Measurements from ENCODE around the gene NOXA1. TPM values are rescaled to one million over a fixed set of nuclear protein-coding genes. Genes with fewer than 3 reads are reported as not detected.
"Not testable (repeated sequence)": the region's sequence is repeated elsewhere in the genome, so short reads cannot be mapped to it uniquely, and the experiment has no call there.

NOXA1 gene
- total and polyA plus RNA-seq, 3 experiments from 2014 or later = 0.66 to 1.3 (median 0.74) TPM

- Histone ChIP-seq H3K27ac (ENCODE audit: low read depth, low read length) (no peak overlapping the region), H3K4me3 (ENCODE audit: low read length) (no peak overlapping the region), H3K4me1 (ENCODE audit: insufficient read depth, low read length) (peaks cover 15% of the 10 kb centered on the region), H3K27me3 (ENCODE audit: insufficient read depth, low read length, poor library complexity, severe bottlenecking) (no peaks in the 10 kb centered on the region), H3K9me3 (ENCODE audit: low read length) (no peaks in the 10 kb centered on the region), H3K36me3 (ENCODE audit: insufficient read depth, low read length) (no peaks in the 10 kb centered on the region)
- H3K27me3 Mint-ChIP-seq = peaks cover 0 to 2% of the 10 kb centered on the region in 2 donors
- H3K36me3 Mint-ChIP-seq = no peaks in the 10 kb centered on the region
- H3K4me3 Mint-ChIP-seq = peak overlapping the region in 1 of 7 donors; percentile 32
- DNase-seq = no peak
- no peak overlapping the region for H3K27ac Mint-ChIP-seq
- H3K9me3 Mint-ChIP-seq = no peaks in the 10 kb centered on the region
- ChIA-PET POLR2A (no interaction called here), CTCF (no interaction called here)
- peaks cover 3 to 15% (median 4%) of the 10 kb centered on the region in 3 donors for H3K4me1 Mint-ChIP-seq
These were observed 15.4 kb upstream of the NOXA1 start for GRCh38 chr9:137407590-137408300.

GRCh38 chr9:137408651-137409405, 14.4 kb upstream of the NOXA1 start:
- ChIA-PET CTCF (interaction anchor here (1.5 to 2.5 kb wide), 2 partner anchors 9 to 14 kb away, joined by 3 to 6 read pairs; partner anchors contain the start of gene EXD3), POLR2A (no interaction called here)
- Histone ChIP-seq H3K9me3 (ENCODE audit: low read length) (no peaks in the 10 kb centered on the region), H3K27ac (ENCODE audit: low read depth, low read length) (no peak overlapping the region), H3K4me1 (ENCODE audit: insufficient read depth, low read length) (peaks cover 15% of the 10 kb centered on the region), H3K36me3 (ENCODE audit: insufficient read depth, low read length) (no peaks in the 10 kb centered on the region), H3K27me3 (ENCODE audit: insufficient read depth, low read length, poor library complexity, severe bottlenecking) (no peaks in the 10 kb centered on the region), H3K4me3 (ENCODE audit: low read length) (no peak overlapping the region)
- Mint-ChIP-seq H3K9me3 (no peaks in the 10 kb centered on the region), H3K4me1 (peaks cover 4 to 15% (median 5%) of the 10 kb centered on the region in 3 donors), H3K27ac (no peak overlapping the region), H3K27me3 (peaks cover 0 to 2% of the 10 kb centered on the region in 2 donors), H3K36me3 (peaks cover 0 to 2% (median 0%) of the 10 kb centered on the region in 3 donors), H3K4me3 (no peak overlapping the region)
- DNase-seq = no peak

- H3K27ac Mint-ChIP-seq = peak overlapping the region in 1 of 8 donors; percentile 51
- Histone ChIP-seq H3K27ac (ENCODE audit: low read depth, low read length) (no peak overlapping the region), H3K27me3 (ENCODE audit: insufficient read depth, low read length, poor library complexity, severe bottlenecking) (no peaks in the 10 kb centered on the region), H3K36me3 (ENCODE audit: insufficient read depth, low read length) (no peaks in the 10 kb centered on the region), H3K4me1 (ENCODE audit: insufficient read depth, low read length) (peaks cover 15% of the 10 kb centered on the region), H3K9me3 (ENCODE audit: low read length) (no peaks in the 10 kb centered on the region), H3K4me3 (ENCODE audit: low read length) (no peak overlapping the region)
- peaks cover 0 to 2% of the 10 kb centered on the region in 2 donors for H3K27me3 Mint-ChIP-seq
- H3K4me3 Mint-ChIP-seq = peak overlapping the region in 1 of 7 donors; percentile 20
- peaks cover 0 to 6% (median under 1%) of the 10 kb centered on the region in 3 donors for H3K36me3 Mint-ChIP-seq
- POLR2A ChIA-PET = no interaction called here
- CTCF ChIA-PET = interaction anchor here (1.5 to 2.5 kb wide), 2 partner anchors 9 to 13 kb away, joined by 3 to 6 read pairs; partner anchors contain the start of gene EXD3
- no peak for DNase-seq
- H3K4me1 Mint-ChIP-seq = peaks cover 4 to 17% (median 6%) of the 10 kb centered on the region in 3 donors
- H3K9me3 Mint-ChIP-seq = no peaks in the 10 kb centered on the region
These were observed 13.7 kb upstream of the NOXA1 start for GRCh38 chr9:137409515-137409914.

- not testable (repeated sequence) for H3K36me3 Mint-ChIP-seq; H3K4me3 ChIP-seq (ENCODE audit: low read length)
- peak overlapping the region in 1 of 8 donors; percentile 37 for H3K27ac Mint-ChIP-seq
These were observed 12.8 kb upstream of the NOXA1 start for GRCh38 chr9:137410236-137410890.

GRCh38 chr9:137410891-137411249, 12.3 kb upstream of the NOXA1 start:
- Mint-ChIP-seq H3K9me3 (no peaks in the 10 kb centered on the region), H3K4me3 (no peak overlapping the region), H3K36me3 (peaks cover 0 to 6% (median 2%) of the 10 kb centered on the region in 3 donors), H3K27me3 (peaks cover 0 to 2% of the 10 kb centered on the region in 2 donors), H3K27ac (no peak overlapping the region), H3K4me1 (peaks cover 4 to 19% (median 8%) of the 10 kb centered on the region in 3 donors)
- POLR2A ChIA-PET = no interaction called here
- Histone ChIP-seq H3K27ac (ENCODE audit: low read depth, low read length) (no peak overlapping the region), H3K4me1 (ENCODE audit: insufficient read depth, low read length) (peaks cover 15% of the 10 kb centered on the region), H3K4me3 (ENCODE audit: low read length) (no peak overlapping the region), H3K9me3 (ENCODE audit: low read length) (no peaks in the 10 kb centered on the region), H3K36me3 (ENCODE audit: insufficient read depth, low read length) (no peaks in the 10 kb centered on the region), H3K27me3 (ENCODE audit: insufficient read depth, low read length, poor library complexity, severe bottlenecking) (no peaks in the 10 kb centered on the region)
- no peak for DNase-seq
- CTCF ChIA-PET = interaction anchor here (2.5 kb wide), 1 partner anchor 12 kb away, joined by 6 read pairs; the partner anchor contains the start of gene EXD3

More at GRCh38 chr9:137410236-137410890, 12.8 kb upstream of the NOXA1 start:
- CTCF ChIA-PET = interaction anchor here (2.5 kb wide), 1 partner anchor 12 kb away, joined by 6 read pairs; the partner anchor contains the start of gene EXD3
- H3K27me3 Mint-ChIP-seq; H3K9me3 Mint-ChIP-seq; H3K36me3 ChIP-seq (ENCODE audit: insufficient read depth, low read length); DNase-seq; POLR2A ChIA-PET; H3K27ac ChIP-seq (ENCODE audit: low read depth, low read length); H3K27me3 ChIP-seq (ENCODE audit: insufficient read depth, low read length, poor library complexity, severe bottlenecking); H3K4me3 Mint-ChIP-seq; H3K9me3 ChIP-seq (ENCODE audit: low read length): not testable (repeated sequence)
- H3K4me1 Mint-ChIP-seq = peaks cover 4 to 19% (median 8%) of the 10 kb centered on the region in 3 donors
- H3K4me1 ChIP-seq (ENCODE audit: insufficient read depth, low read length) = peaks cover 15% of the 10 kb centered on the region

- H3K4me1 ChIP-seq (ENCODE audit: insufficient read depth, low read length) = peaks cover 15% of the 10 kb centered on the region
- Mint-ChIP-seq H3K27me3 (no peaks in the 10 kb centered on the region), H3K9me3 (no peaks in the 10 kb centered on the region), H3K27ac (no peak overlapping the region), H3K36me3 (peaks cover 0 to 6% (median 2%) of the 10 kb centered on the region in 3 donors), H3K4me1 (peaks cover 4 to 19% (median 6%) of the 10 kb centered on the region in 3 donors), H3K4me3 (no peak overlapping the region)
- no peak overlapping the region for H3K27ac ChIP-seq (ENCODE audit: low read depth, low read length)
- no peaks in the 10 kb centered on the region for H3K27me3 ChIP-seq (ENCODE audit: insufficient read depth, low read length, poor library complexity, severe bottlenecking)
- no peak overlapping the region for H3K4me3 ChIP-seq (ENCODE audit: low read length)
- DNase-seq = no peak
- ChIA-PET POLR2A (no interaction called here), CTCF (no interaction called here)
- no peaks in the 10 kb centered on the region for H3K9me3 ChIP-seq (ENCODE audit: low read length)
- H3K36me3 ChIP-seq (ENCODE audit: insufficient read depth, low read length) = no peaks in the 10 kb centered on the region
These were observed 11.9 kb upstream of the NOXA1 start for GRCh38 chr9:137411260-137411644.

GRCh38 chr9:137411645-137412380, 11.4 kb upstream of the NOXA1 start:
- no peak overlapping the region for H3K27ac ChIP-seq (ENCODE audit: low read depth, low read length)
- no peaks in the 10 kb centered on the region for H3K36me3 ChIP-seq (ENCODE audit: insufficient read depth, low read length)
- no peak for DNase-seq
- ChIA-PET POLR2A (interaction anchor here (0.7 kb wide), 1 partner anchor 171 kb away, joined by 3 read pairs; the partner anchor contains the start of gene TUBB4B), CTCF (no interaction called here)
- no peak overlapping the region for H3K4me3 ChIP-seq (ENCODE audit: low read length)
- no peaks in the 10 kb centered on the region for H3K9me3 ChIP-seq (ENCODE audit: low read length)
- Mint-ChIP-seq H3K27ac (no peak overlapping the region), H3K36me3 (peaks cover 0 to 6% (median 2%) of the 10 kb centered on the region in 3 donors), H3K4me3 (no peak overlapping the region), H3K4me1 (peaks cover 4 to 16% (median 6%) of the 10 kb centered on the region in 3 donors), H3K9me3 (no peaks in the 10 kb centered on the region), H3K27me3 (no peaks in the 10 kb centered on the region)
- H3K27me3 ChIP-seq (ENCODE audit: insufficient read depth, low read length, poor library complexity, severe bottlenecking) = no peaks in the 10 kb centered on the region
- H3K4me1 ChIP-seq (ENCODE audit: insufficient read depth, low read length) = peaks cover 14% of the 10 kb centered on the region
